HG03039 (cell line): ENCODE results near the gene TNS1.

Experiments
- ATAC-seq: cut with Tn5 transposase; IDR thresholded peaks from one replicate; pipeline ENCODE4 v1.9.1; 2021; ENCODE audit warnings: mild to moderate bottlenecking, moderate library complexity; ENCODE audit not compliant: unreplicated experiment

TNS1 gene

DNA sequence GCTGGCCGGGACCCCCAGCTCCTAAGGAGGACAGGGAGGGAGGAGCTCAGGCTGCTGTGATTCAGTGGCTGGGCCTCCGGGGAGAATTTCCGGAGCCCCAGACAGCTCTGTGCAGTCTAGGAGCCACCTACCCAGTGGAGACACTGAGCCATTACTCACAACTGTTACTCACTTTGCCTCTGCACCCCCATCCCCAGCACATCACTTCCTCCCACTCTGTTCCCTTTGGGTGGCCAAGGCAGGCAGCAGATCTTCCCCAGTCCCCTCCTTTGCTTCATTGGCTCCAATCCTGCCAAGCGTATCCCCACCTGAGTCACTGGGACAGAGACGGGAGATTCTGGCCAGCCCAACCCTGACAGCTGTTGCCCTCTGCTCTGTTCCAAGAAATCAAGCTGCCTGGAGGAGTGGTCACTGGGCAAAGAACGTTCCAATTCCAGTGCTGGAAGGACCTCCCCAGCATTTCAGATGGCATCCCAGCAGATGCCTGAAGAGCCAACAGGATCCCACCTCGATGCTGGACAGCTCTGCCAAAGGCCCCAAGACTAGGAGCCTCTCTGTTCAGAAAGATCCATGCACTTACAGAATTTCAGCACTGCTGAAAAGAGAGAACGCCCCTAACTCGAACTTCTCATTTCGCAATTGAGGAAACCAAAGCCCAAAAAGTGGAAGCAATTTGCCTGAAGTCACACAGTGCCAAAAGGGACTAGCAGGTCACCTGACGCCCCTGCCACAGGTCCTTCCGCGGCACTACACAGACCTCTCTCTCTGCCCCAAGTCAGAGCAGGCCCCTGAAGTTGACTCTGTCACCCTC is 68.3 kb downstream of the TNS1 start:
- ATAC-seq, result no peak

GRCh38 chr2:217933617-217933993 is 69.2 kb downstream of the TNS1 start:
- ATAC-seq, result no peak

- ATAC-seq, result no peak
Observed at GRCh38 chr2:217932803-217933616, 69.8 kb downstream of the TNS1 start.

GRCh38 chr2:217931846-217932560 is 70.8 kb downstream of the TNS1 start:
- ATAC-seq, result no peak

GRCh38 chr2:217930761-217931563 is 71.8 kb downstream of the TNS1 start:
- ATAC-seq, result no peak

GRCh38 chr2:217929757-217930707 is 72.8 kb downstream of the TNS1 start:
- no peak for ATAC-seq

DNA sequence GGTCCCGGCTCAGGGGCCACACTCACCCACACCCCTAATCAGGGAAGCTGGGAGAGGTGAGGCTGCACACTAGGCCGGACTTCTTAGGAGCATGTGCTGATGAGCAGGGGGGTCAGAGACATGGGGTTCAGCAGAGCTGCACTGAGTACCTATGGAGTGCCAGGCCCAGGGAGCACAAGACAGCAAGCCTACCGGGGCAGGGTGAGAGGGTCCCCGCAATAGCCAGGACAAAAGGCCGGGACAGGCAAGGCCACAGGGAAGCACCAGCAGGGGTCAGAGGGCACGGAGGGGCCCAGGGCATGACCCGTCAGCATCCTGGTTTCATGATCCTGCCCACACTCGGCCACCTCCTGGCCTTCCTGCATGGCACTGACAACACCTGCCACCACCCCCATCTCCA is 73.5 kb downstream of the TNS1 start:
- no peak for ATAC-seq

DNA sequence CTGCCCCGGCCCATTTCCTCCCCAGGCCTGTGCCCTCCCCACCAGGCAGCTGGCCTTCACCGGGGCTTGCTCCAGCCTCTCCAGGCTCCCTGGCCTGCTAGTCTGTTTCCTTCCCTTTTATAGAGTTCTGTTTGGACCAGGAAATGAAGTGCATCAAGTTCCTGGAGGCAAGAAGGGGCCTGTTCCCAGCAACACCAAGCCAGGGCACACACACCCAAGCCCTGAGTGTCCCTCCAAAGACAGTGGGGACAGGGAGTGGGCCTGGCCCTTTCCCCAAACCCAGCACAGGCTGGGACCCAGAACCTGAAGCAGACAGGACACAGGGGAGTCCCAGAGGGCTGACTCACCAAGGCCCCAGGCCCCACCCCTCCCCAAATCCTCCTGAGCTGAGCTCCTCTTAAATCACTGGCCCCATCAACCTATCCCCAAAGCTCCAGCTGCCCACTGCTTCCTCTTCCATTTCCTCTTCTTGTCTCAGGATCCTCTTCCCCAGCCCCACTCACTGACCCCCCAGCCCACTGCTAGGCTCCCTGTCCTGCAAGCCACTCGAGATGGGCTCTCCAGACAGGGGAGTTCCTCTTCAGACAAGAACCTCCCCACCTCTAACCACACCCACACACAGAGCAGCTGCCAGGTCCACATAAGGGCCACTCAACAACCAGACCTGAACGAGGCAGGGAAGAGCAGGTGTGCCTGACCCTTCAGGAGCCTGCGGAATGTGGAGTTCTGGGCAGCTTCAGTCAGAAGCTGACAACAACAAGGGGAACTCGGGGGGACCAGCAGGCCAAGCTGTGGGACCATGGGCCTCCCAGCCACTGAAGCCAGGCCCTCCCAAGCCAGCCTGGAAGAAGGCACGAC is 74.2 kb downstream of the TNS1 start:
- no peak for ATAC-seq

GRCh38 chr2:217927601-217928323 is 75.0 kb downstream of the TNS1 start:
- no peak for ATAC-seq

DNA sequence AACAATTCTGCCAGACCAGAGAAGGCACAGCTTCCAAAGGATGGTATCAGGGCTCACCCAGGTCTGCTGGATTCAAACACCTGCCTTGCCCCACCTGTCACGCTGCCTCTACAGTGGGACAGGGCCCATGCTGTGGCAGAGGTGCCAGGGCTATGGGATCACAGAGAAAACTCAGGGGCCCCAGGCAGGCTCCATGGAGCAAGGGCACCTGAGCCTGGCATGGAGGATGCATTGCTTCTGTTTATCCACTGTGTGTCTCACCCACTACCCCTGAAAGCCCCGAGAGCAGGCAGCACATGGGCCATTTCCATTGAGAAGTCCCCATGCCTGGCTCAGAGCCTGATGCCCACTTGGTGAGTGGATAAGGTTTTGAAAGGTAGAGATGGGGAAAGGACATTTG is 76.0 kb downstream of the TNS1 start:
- no peak for ATAC-seq

GRCh38 chr2:217924346-217924901 is 78.4 kb downstream of the TNS1 start:
- no peak for ATAC-seq

GRCh38 chr2:217923007-217923686 is 79.6 kb downstream of the TNS1 start:
- ATAC-seq, result no peak

DNA sequence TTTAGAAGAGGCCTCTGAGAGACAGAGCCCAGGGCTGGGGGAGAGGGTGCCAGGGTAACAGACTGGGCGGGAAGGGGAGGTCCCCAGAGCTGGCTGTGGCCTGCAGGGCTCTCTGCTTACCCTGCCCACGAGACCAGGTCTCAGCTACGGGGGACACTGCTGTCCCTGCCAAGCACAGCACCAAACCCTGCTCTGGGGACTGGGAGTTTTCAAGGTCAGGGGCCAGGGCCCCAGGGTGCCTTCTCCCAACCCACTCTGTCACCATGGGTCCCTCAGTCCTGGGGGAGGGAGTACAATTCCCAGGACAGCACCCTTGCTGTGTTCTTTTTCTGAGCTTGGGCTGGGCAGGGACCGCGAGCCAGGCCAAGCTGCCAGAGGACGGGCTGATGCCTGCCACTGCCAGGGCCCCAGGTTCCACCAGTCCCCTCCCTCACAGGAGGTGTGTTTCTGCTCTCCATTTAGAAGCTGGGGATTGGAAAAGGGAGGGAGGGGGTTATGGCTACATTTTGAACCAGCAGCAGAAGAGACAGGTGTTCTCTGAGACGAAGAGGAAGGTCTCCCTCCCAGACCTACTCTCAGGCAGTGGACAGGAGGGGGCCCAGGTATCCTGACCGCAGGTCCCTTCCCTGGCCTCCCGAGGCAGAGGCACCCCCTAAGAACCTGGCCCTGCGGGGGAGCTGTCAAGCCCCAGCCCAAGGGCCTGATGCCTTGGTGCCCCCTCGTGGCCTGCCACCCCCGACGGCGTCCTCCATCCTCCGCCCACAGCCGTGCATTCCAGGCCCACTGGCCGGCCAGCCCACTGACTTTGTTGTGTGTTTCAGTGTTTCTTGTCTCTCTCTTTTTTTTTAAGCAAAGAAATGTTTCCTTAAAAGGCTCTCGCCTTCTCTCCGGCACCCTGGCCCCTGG is 80.4 kb downstream of the TNS1 start:
- ATAC-seq, result no peak

GRCh38 chr2:217920879-217921603 is 81.8 kb downstream of the TNS1 start:
- ATAC-seq, result no peak

- no peak for ATAC-seq
Observed at GRCh38 chr2:217919781-217920351, 82.9 kb downstream of the TNS1 start.
